Astrocyte (in vitro differentiated cells and primary cell): ENCODE data around the gene LPGAT1. TPM values are rescaled to one million over a fixed set of nuclear protein-coding genes. Genes with fewer than 3 reads are reported as not detected.

ENCODE experiments used
- DNase-seq: peaks from one replicate; pipeline ENCODE4 v3.0.0-alpha.2; 2010; ENCODE audit warnings: low read depth
- FAIRE-seq: peaks from 2 replicates; lab custom pipeline; 2011; peaks lifted over from hg19 to GRCh38; lab: Jason Lieb, UNC
- H2AFZ ChIP-seq: 2 replicates; pipeline ENCODE4 v1.6.0; 2012; ENCODE audit warnings: low read depth, low read length, inconsistent platforms
- H3K27ac ChIP-seq: 2 replicates; pipeline ENCODE4 v1.5.1; 2011; ENCODE audit warnings: low read depth, low read length, inconsistent platforms
- H3K27me3 ChIP-seq: 2 replicates; pipeline ENCODE4 v1.6.0; 2011; ENCODE audit warnings: low read length, inconsistent platforms; ENCODE audit not compliant: insufficient read depth
- H3K36me3 ChIP-seq: 2 replicates; pipeline ENCODE4 v1.5.1; 2011; ENCODE audit warnings: low read length, inconsistent platforms; ENCODE audit not compliant: insufficient read depth
- H3K4me1 ChIP-seq: 2 replicates; pipeline ENCODE4 v1.5.1; 2011; ENCODE audit warnings: low read length, inconsistent platforms; ENCODE audit not compliant: insufficient read depth
- H3K4me2 ChIP-seq: 2 replicates; pipeline ENCODE4 v1.6.0; 2012; ENCODE audit warnings: low read length, inconsistent platforms
- H3K4me3 ChIP-seq: 2 replicates; pipeline ENCODE4 v1.5.1; 2011; ENCODE audit warnings: low read depth, mild to moderate bottlenecking, low read length, inconsistent platforms; ENCODE audit not compliant: insufficient read depth
- H3K79me2 ChIP-seq: 2 replicates; pipeline ENCODE4 v1.6.0; 2012; ENCODE audit warnings: mild to moderate bottlenecking, low read length, inconsistent platforms; ENCODE audit not compliant: insufficient read depth
- H3K9ac ChIP-seq: 2 replicates; pipeline ENCODE4 v1.6.0; 2012; ENCODE audit warnings: mild to moderate bottlenecking, low read length, inconsistent platforms
- H3K9me3 ChIP-seq: 2 replicates; pipeline ENCODE4 v1.5.1; 2012; ENCODE audit warnings: low read depth, mild to moderate bottlenecking, low read length, inconsistent platforms; ENCODE audit not compliant: insufficient read depth
- H4K20me1 ChIP-seq: 2 replicates; pipeline ENCODE4 v1.6.0; 2012; ENCODE audit warnings: low read length, inconsistent platforms; ENCODE audit not compliant: insufficient read depth
- H3K27ac Mint-ChIP-seq: one replicate; pipeline ENCODE4 v1.8.0; 2021; ENCODE audit warnings: mild to moderate bottlenecking, mixed read lengths; ENCODE audit not compliant: unreplicated experiment
- H3K27me3 Mint-ChIP-seq: one replicate; pipeline ENCODE4 v1.8.0; 2021; ENCODE audit warnings: low read depth, mixed read lengths; ENCODE audit not compliant: unreplicated experiment
- H3K36me3 Mint-ChIP-seq: one replicate; pipeline ENCODE4 v1.8.0; 2021; ENCODE audit warnings: low read depth, mixed read lengths; ENCODE audit not compliant: unreplicated experiment
- H3K4me1 Mint-ChIP-seq: one replicate; pipeline ENCODE4 v1.8.0; 2021; ENCODE audit warnings: low read depth, mixed read lengths; ENCODE audit not compliant: unreplicated experiment
- H3K4me3 Mint-ChIP-seq: one replicate; pipeline ENCODE4 v1.8.0; 2021; ENCODE audit warnings: mild to moderate bottlenecking, moderate library complexity, mixed read lengths; ENCODE audit not compliant: unreplicated experiment
- H3K9me3 Mint-ChIP-seq: one replicate; pipeline ENCODE4 v1.8.0; 2021; ENCODE audit warnings: mild to moderate bottlenecking, mixed read lengths; ENCODE audit not compliant: unreplicated experiment
- EZH2 ChIP-seq: IDR thresholded peaks from 2 replicates; pipeline ENCODE4 v1.6.1; 2012; ENCODE audit warnings: mild to moderate bottlenecking, low read length, inconsistent platforms; ENCODE audit not compliant: insufficient read depth
- total RNA-seq: library from RNA; stranded (reverse); gene quantifications from 2 replicates; pipeline ENCODE4 v1.2.1, GENCODE V29; 2021
- TF ChIP-seq, protein P1 (sequence below): IDR thresholded peaks from 2 replicates; pipeline ENCODE4 v1.5.1; 2011; ENCODE audit warnings: low read depth, mild to moderate bottlenecking, inconsistent platforms, low read length, moderate library complexity; ENCODE audit not compliant: insufficient read depth

The LPGAT1 gene
- total RNA-seq, 1 donor from 2014 or later: 36.7 TPM

DNA sequence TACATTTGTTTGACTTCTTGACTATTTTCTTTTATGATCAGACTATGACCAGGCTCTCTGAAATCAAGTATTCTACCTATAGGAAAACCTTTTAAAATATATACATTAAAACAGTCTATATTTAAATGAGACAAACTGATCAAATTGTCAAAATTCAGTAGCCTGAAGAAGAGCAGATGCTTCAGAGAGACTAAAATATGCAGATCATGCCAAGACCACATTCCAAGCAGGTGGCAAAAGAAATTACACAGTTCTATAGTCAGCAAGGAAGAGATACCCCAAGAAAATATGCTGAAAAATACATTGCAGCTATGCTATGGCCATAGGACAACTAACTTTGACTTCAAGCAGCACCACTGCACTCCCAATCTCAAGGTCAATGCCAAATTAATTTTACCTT lies 3.5 kb downstream of the LPGAT1 start:
- Mint-ChIP-seq H3K4me3 (no peak overlapping the region), H3K4me1 (peaks cover 20% of the 10 kb centered on the region), H3K27ac (no peak overlapping the region), H3K27me3 (no peaks in the 10 kb centered on the region), H3K9me3 (no peaks in the 10 kb centered on the region), H3K36me3 (peaks cover 5% of the 10 kb centered on the region)
- no peaks in the 10 kb centered on the region for H3K27me3 ChIP-seq
- H3K4me3 ChIP-seq: no peak overlapping the region
- H3K9me3 ChIP-seq: no peaks in the 10 kb centered on the region
- no peaks in the 10 kb centered on the region for H3K4me1 ChIP-seq
- no peak for TF ChIP-seq EZH2
- TF ChIP-seq, protein P1, sequence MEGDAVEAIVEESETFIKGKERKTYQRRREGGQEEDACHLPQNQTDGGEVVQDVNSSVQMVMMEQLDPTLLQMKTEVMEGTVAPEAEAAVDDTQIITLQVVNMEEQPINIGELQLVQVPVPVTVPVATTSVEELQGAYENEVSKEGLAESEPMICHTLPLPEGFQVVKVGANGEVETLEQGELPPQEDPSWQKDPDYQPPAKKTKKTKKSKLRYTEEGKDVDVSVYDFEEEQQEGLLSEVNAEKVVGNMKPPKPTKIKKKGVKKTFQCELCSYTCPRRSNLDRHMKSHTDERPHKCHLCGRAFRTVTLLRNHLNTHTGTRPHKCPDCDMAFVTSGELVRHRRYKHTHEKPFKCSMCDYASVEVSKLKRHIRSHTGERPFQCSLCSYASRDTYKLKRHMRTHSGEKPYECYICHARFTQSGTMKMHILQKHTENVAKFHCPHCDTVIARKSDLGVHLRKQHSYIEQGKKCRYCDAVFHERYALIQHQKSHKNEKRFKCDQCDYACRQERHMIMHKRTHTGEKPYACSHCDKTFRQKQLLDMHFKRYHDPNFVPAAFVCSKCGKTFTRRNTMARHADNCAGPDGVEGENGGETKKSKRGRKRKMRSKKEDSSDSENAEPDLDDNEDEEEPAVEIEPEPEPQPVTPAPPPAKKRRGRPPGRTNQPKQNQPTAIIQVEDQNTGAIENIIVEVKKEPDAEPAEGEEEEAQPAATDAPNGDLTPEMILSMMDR: no peak
- H3K36me3 ChIP-seq: no peaks in the 10 kb centered on the region
- H2AFZ ChIP-seq: no peak overlapping the region
- no peak overlapping the region for H3K9ac ChIP-seq
- DNase-seq: no peak
- peaks cover 11% of the 10 kb centered on the region for H4K20me1 ChIP-seq
- H3K4me2 ChIP-seq: no peak overlapping the region
- no peak for FAIRE-seq
- no peak overlapping the region for H3K27ac ChIP-seq
- peaks cover 21% of the 10 kb centered on the region for H3K79me2 ChIP-seq

DNA sequence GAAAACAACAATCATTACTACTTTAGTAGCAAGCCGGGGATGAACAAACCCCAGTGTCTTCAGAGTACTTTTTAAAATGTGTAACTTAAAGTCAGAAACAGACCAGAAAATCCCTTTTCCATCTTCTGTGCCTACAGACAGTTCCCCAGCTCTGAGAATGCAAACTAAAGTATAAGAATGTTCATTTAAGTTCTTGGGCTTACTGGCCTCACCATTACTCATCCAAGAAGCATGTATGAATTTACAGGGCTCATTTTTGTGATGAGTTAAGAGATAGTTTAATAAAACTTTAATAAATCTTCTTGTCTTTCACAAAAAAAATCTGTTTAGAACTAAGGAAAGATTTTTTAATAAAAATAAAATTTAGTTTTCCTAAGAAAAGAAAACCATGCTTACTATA lies 4.6 kb downstream of the LPGAT1 start:
- no peaks in the 10 kb centered on the region for H3K27me3 Mint-ChIP-seq
- peak overlapping the region; percentile 26 for H3K27ac ChIP-seq
- peak overlapping the region; percentile 44 for H3K4me2 ChIP-seq
- TF ChIP-seq, protein P1: no peak
- TF ChIP-seq EZH2: no peak
- no peak overlapping the region for H3K4me3 ChIP-seq
- H3K9ac ChIP-seq: no peak overlapping the region
- no peaks in the 10 kb centered on the region for H3K4me1 ChIP-seq
- DNase-seq (peak; percentile 71), FAIRE-seq (no peak)
- H3K36me3 Mint-ChIP-seq: peaks cover 5% of the 10 kb centered on the region
- peaks cover 26% of the 10 kb centered on the region for H3K79me2 ChIP-seq
- no peaks in the 10 kb centered on the region for H3K36me3 ChIP-seq
- H3K27ac Mint-ChIP-seq: peak overlapping the region; percentile 20
- no peaks in the 10 kb centered on the region for H3K9me3 Mint-ChIP-seq
- H4K20me1 ChIP-seq: peaks cover 11% of the 10 kb centered on the region
- H3K4me3 Mint-ChIP-seq: no peak overlapping the region
- H3K9me3 ChIP-seq: no peaks in the 10 kb centered on the region
- no peaks in the 10 kb centered on the region for H3K27me3 ChIP-seq
- H3K4me1 Mint-ChIP-seq: peaks cover 20% of the 10 kb centered on the region
- no peak overlapping the region for H2AFZ ChIP-seq

- H3K27me3 Mint-ChIP-seq: no peaks in the 10 kb centered on the region
- Histone ChIP-seq H3K36me3 (no peaks in the 10 kb centered on the region), H3K27ac (no peak overlapping the region), H3K4me3 (no peak overlapping the region), H2AFZ (no peak overlapping the region), H3K9me3 (no peaks in the 10 kb centered on the region), H3K79me2 (peaks cover 21% of the 10 kb centered on the region), H3K9ac (no peak overlapping the region), H4K20me1 (peaks cover 7% of the 10 kb centered on the region), H3K27me3 (no peaks in the 10 kb centered on the region), H3K4me2 (no peak overlapping the region), H3K4me1 (no peaks in the 10 kb centered on the region)
- H3K4me3 Mint-ChIP-seq: no peak overlapping the region
- no peaks in the 10 kb centered on the region for H3K9me3 Mint-ChIP-seq
- FAIRE-seq: no peak
- peaks cover 5% of the 10 kb centered on the region for H3K36me3 Mint-ChIP-seq
- no peak for DNase-seq
- TF ChIP-seq, protein P1: no peak
- no peak for TF ChIP-seq EZH2
- H3K4me1 Mint-ChIP-seq: peaks cover 13% of the 10 kb centered on the region
- no peak overlapping the region for H3K27ac Mint-ChIP-seq
Observed at GRCh38 chr1:211822677-211823407, 7.7 kb downstream of the LPGAT1 start.
